Stimulated activated CD4-positive, alpha-beta T cell treated with anti-CD3 and anti-CD28 coated beads, Interleukin-1b, Interleukin-23, amount 100 ng/mL, for 4 hours (primary cell): ENCODE results near the gene GPD1L.
"Not testable (repeated sequence)": the region's sequence is repeated elsewhere in the genome, so short reads cannot be mapped to it uniquely, and the experiment has no call there.

Source experiments
- DNase-seq, 2 donors: peaks; one replicate each; pipeline ENCODE4 v3.0.0-alpha.2; 2020; ENCODE audit warnings: low read depth in 2 of 2

The GPD1L gene

DNA sequence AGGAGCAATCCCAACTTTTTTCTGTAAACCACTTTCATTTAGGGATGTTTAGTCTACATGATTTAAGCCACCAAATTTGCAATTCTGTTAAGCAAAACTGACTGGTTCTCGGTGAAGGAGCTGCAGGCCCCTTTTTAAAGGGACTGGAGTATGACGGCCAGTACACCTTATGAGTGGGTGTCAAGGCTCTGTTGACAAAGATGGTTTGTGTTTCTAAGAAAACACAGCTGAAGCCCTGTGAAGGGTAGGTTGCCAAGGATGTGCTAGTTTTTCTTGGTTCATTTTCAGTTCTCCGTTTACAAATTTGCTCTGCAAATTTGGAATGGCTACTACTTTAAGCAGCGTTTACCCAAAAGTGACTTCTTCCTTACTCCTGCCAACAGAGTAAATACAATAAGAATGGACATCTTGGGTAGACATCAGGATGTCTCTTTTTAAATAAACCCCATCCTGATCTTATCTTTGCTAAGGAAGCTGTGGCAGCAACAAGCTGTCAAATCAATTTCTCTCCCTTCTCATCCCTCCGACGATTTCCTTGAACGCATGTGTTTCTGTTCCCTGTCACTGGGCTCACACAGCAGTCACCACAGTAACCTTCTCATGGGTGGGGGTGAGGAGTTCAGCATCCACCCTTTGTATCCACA is 73.8 kb downstream of the GPD1L start:
- DNase-seq, result no peak

DNA sequence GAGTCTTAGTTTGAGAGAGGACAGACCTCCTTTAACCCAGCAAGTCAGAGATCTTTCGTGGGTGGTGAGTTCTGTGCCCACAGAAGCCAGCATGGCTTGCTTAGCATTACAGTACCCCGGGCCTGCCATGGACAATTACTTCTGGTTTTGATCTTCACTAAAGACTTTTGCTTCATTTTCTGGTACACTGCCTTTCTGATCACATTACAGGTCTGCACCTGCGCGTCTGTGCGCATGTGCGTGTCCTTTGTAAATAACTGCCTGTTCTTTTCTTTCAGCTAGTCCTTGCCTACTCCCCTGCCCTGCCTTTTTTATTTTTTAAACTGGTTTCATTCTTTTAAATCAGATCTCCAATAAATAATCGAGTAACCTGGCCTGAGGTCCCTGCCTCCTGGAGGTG is 74.9 kb downstream of the GPD1L start:
- DNase-seq, result no peak

DNA sequence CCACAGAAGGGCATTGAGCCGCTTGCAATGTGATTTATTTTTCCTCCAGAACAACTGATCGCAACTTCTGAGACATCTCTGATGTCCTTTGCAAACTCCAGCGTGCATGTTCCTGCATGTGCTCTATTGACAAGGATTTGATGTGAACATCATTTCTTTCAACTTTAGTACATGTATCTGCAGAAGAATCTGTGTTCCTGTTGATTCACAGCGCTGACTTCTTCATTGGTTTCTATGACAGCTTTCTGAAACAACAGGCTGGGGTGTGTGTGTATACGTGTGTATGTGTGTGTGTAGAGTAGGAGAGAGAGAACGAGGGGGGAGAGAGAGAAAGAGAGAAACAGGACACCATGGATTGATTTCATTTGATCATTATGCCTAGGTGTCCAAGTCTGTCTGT is 75.4 kb downstream of the GPD1L start:
- no peak for DNase-seq

- DNase-seq, result no peak
These were observed 77.8 kb downstream of the GPD1L start for GRCh38 chr3:32184187-32184730.

- DNase-seq, result no peak
These were observed 79.7 kb downstream of the GPD1L start for GRCh38 chr3:32186097-32186496.

DNA sequence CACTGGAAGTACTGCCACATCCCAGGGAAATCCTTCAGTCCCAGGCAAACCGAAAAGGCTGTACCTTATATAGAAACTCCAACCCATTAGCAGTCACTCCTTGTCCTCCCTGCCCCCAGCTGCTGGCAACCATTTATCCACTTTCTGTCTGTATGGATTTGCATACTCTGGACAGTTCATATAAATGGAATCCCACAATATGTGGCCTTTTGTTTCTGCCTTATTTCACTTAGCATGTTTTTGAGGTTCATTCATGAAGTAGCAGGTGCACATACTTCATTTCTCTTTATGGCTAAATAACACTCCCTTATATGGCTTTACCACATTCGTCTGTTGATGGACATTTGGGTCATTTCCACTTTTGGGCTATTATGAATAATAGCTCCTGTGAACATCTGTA is 80.5 kb downstream of the GPD1L start:
- no peak for DNase-seq

GRCh38 chr3:32189693-32190092 is 83.3 kb downstream of the GPD1L start:
- DNase-seq, result no peak

- not testable (repeated sequence) for DNase-seq
These were observed 84.1 kb downstream of the GPD1L start for GRCh38 chr3:32190556-32190955.

DNA sequence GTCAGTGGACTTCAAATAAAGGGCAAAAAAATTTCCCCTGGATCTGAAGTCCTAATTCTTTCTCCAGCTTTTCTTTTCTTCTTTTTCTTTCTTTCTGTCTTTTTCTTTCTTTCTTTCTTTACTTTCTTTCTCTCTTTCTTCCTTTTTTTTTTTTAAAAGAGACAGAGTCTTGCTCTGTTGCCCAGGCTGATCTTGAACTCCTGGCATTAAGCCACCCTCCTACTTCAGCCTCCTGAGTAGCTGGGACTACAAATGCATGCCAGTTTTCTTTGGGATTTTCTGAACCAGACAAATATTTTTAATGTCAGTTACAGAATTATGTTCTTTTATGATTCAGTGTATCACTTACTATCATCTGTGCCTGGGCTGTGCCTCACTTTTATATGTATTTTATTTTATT is 86.7 kb downstream of the GPD1L start:
- DNase-seq, result no peak

GRCh38 chr3:32194653-32195052 is 88.2 kb downstream of the GPD1L start:
- DNase-seq, result no peak

- DNase-seq, result no peak
These were observed 89.6 kb downstream of the GPD1L start for GRCh38 chr3:32195995-32196540.

GRCh38 chr3:32197991-32198390 is 91.6 kb downstream of the GPD1L start:
- no peak for DNase-seq

GRCh38 chr3:32198714-32199113 is 92.3 kb downstream of the GPD1L start:
- no peak for DNase-seq

- no peak for DNase-seq
These were observed 94.1 kb downstream of the GPD1L start for GRCh38 chr3:32200490-32200889.

- DNase-seq, result no peak
These were observed 94.8 kb downstream of the GPD1L start for GRCh38 chr3:32200992-32201758.

DNA sequence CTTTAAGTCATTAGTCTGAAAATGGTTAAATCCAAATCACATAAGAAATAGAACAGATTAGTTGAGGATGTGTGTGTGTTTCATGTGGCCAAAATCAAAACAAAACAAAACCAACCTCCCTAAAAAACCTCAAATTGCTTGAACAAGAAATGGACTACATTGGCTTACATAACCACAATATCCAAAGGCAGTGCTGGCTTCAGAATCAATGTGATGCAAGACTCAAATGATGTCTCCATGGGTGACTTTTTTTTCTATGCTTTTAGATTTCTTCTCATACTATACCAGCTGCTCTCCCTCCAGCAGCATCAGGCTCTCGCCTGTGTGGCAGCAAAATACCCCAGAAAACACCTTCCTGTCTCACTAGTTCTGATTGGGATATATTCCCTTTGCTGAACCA is 96.1 kb downstream of the GPD1L start:
- DNase-seq, result no peak

DNA sequence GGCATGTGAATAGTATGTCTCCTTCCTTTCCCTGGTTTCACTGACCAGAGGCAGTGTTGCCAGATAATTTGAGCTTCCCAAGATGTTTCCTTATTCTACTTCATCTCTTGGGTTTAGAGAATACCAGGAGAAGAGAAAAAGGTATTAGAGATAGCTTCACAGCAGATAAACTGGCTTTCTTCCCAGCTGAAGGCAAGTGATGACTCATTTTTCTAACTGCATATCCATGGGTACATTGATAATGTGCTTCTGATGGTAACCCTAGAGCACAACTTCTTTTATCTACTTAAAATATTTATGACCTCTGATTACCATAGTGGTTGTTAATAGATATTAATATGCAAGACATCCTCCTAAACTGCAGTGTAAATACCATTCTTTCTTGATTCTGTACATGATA is 97.4 kb downstream of the GPD1L start:
- DNase-seq, result no peak

DNA sequence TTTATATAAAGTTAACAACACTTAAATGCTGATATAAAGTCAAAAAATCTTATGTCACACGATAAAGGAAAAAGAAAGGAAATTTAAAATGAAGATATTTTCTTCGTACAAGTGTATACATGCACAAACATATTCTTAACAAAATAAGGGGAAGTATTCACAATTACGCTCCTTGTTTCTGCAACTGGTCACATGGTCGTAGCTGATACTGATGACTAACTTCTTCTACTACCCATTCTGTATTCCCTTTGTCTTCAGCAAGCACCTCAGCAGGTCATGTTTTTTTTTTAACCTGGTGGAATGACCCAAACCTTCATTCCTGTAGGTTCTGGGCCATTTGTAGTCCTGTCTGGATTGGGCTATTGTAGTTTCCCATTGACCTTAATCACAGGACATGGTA is 102.0 kb downstream of the GPD1L start:
- DNase-seq, result no peak

DNA sequence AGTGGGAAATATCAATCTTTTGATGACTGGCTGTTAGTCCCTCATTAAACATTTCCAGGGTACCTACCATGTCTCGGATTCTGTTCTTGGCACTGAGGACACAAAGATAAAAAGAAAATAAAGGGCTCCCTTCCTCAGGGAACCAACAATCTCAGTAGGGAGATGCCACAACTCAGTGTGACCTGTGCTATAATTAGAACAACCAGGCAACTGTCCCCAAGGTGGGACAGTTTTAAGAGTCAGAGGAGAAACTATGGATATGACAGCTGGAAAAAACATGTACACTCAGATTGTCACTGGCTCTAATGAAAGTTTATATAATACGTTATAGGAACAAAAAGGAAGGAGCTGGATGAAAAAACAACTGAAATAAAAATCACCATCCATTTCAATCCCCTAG is 108.8 kb downstream of the GPD1L start:
- no peak for DNase-seq

DNA sequence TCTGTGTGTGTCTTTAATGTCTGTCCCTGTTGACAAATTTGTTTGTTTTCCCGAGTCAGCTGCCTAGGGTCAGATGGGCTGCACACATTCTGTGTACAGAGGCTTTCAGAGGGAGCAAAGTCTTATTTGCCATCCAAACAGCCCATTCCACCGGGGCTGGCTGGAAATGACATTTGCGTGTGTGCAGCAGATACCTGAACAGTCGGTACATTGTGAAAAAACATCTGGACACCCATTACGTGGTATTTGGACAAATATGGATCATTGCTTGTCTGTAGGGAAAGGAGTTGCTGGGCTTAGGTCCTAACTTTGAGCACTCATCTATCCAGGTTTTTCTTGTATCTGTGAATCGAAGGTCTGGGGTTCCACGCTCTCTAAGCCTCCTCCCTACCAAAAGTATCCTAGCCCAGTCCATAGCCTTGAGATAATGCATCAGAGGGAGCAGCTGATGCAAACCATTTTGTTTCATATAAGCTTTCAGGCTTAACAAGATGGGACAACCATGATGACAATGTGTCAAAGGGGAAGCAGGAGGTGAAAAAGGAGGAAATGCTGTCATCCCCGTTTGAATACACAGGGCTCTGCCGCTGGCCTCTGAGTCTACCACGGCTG is 109.9 kb downstream of the GPD1L start:
- DNase-seq, result no peak

- DNase-seq, result no peak
These were observed 110.9 kb downstream of the GPD1L start for GRCh38 chr3:32217339-32217738.
